ENCODE measurements around the gene CIITA.

DNA sequence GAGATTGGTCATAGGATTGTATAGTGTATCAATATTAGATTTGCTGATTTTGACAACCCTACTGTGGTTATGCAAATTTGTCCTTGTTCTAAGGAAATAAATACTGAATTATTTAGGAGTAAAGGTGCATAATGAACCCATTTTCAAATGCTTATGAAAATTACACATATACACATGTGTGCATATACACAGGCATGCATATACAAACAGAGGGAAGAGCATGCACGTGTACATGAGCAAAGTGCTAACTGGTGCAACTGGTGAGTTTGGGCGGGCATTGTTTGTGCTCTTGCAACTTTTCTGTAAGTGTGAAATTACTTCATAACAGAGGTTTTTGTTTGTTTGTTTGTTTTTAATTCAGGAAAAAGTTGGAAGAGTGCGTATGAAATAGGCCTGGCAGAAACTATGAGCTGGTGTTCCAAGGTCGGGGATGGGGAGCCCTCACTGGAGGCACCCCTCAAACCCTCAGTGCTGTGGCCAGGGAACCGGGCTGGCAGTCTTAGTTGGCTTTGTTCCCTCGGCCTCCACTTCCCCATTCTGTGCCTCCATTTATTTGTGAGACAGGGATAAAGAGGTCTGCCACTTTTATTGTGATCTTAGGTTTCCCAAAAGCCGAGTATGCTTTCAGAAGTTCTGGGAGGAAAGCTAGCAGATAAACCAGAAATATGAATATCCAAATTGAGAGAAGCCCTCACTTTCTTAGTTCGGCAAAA is 59.4 kb downstream of the CIITA start:
- TF ChIP-seq ZNF274 (IDR thresholded peaks at IDR 0.05; ENCODE audit: insufficient read depth, insufficient read length) (no peak), REST (IDR thresholded peaks at IDR 0.05; ENCODE audit: low read depth, low read length) (no peak), ZNF384 (IDR thresholded peaks at IDR 0.05; ENCODE audit: borderline replicate concordance, low read depth, low read length) (no peak), NFYA (IDR thresholded peaks at IDR 0.05; ENCODE audit: borderline replicate concordance, low read depth, low read length) (no peak)
- TF ChIP-seq, protein P1, sequence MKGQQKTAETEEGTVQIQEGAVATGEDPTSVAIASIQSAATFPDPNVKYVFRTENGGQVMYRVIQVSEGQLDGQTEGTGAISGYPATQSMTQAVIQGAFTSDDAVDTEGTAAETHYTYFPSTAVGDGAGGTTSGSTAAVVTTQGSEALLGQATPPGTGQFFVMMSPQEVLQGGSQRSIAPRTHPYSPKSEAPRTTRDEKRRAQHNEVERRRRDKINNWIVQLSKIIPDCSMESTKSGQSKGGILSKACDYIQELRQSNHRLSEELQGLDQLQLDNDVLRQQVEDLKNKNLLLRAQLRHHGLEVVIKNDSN (IDR thresholded peaks at IDR 0.05; ENCODE audit: borderline replicate concordance, extremely low read length, insufficient read depth, low read depth, low read length) = no peak
